Osteoblast (primary cell): ENCODE data around the gene CHPF. TPM values are rescaled to one million over a fixed set of nuclear protein-coding genes. Genes with fewer than 3 reads are reported as not detected.

Source experiments
- DNase-seq: peaks from one replicate; pipeline ENCODE4 v3.0.0; 2011; ENCODE audit warnings: low spot score, mixed read lengths; ENCODE audit not compliant: insufficient read length; ENCODE audit errors: missing footprints
- H2AFZ ChIP-seq: 2 replicates; pipeline ENCODE4 v1.6.0; 2011; ENCODE audit warnings: mild to moderate bottlenecking, low read length
- H3K27ac ChIP-seq: 2 replicates; pipeline ENCODE4 v1.5.1; 2011; ENCODE audit warnings: mild to moderate bottlenecking, low read depth, low read length, moderate library complexity
- H3K27me3 ChIP-seq: 2 replicates; pipeline ENCODE4 v1.6.0; 2012; ENCODE audit warnings: mild to moderate bottlenecking, control low read depth, inconsistent platforms, low read length, moderate library complexity; ENCODE audit not compliant: insufficient read depth
- H3K36me3 ChIP-seq: 2 replicates; pipeline ENCODE4 v1.5.1; 2011; ENCODE audit warnings: mild to moderate bottlenecking, low read length, control low read depth, moderate library complexity; ENCODE audit not compliant: insufficient read depth
- H3K4me1 ChIP-seq: 2 replicates; pipeline ENCODE4 v1.5.1; 2011; ENCODE audit warnings: mild to moderate bottlenecking, low read length, control low read depth, moderate library complexity; ENCODE audit not compliant: insufficient read depth
- H3K4me2 ChIP-seq: 2 replicates; pipeline ENCODE4 v1.6.0; 2011; ENCODE audit warnings: mild to moderate bottlenecking, low read length; ENCODE audit not compliant: insufficient read depth
- H3K4me3 ChIP-seq: fragments of 200-600 bp; sonication (generic); 3 replicates; pipeline ENCODE4 v1.5.1; 2012; ENCODE audit warnings: mild to moderate bottlenecking, low read length, inconsistent platforms; ENCODE audit not compliant: insufficient read depth
- H3K79me2 ChIP-seq: 2 replicates; pipeline ENCODE4 v1.6.0; 2012; ENCODE audit warnings: mild to moderate bottlenecking, low read length, control low read depth, inconsistent platforms; ENCODE audit not compliant: insufficient read depth
- H3K9me3 ChIP-seq: 2 replicates; pipeline ENCODE4 v1.5.1; 2011; ENCODE audit warnings: low read depth, low read length, control low read depth
- H4K20me1 ChIP-seq: 2 replicates; pipeline ENCODE4 v1.6.0; 2012; ENCODE audit warnings: mild to moderate bottlenecking, low read length, control low read depth; ENCODE audit not compliant: insufficient read depth
- total RNA-seq: library from RNA; depleted of rRNA; stranded (reverse); fragments of >200 nt; gene quantifications from 2 replicates; pipeline ENCODE4 v1.2.3, GENCODE V29; 2012
- TF ChIP-seq, protein P1 (sequence below): IDR thresholded peaks from 2 replicates; pipeline ENCODE4 v1.5.1; 2011; ENCODE audit warnings: mild to moderate bottlenecking, low read depth, low read length, moderate library complexity; ENCODE audit errors: extremely low read depth

The CHPF gene
- total RNA-seq, 1 donor: 192 TPM

- no peak overlapping the region for H3K4me2 ChIP-seq
- no peak for DNase-seq
- TF ChIP-seq, protein P1, sequence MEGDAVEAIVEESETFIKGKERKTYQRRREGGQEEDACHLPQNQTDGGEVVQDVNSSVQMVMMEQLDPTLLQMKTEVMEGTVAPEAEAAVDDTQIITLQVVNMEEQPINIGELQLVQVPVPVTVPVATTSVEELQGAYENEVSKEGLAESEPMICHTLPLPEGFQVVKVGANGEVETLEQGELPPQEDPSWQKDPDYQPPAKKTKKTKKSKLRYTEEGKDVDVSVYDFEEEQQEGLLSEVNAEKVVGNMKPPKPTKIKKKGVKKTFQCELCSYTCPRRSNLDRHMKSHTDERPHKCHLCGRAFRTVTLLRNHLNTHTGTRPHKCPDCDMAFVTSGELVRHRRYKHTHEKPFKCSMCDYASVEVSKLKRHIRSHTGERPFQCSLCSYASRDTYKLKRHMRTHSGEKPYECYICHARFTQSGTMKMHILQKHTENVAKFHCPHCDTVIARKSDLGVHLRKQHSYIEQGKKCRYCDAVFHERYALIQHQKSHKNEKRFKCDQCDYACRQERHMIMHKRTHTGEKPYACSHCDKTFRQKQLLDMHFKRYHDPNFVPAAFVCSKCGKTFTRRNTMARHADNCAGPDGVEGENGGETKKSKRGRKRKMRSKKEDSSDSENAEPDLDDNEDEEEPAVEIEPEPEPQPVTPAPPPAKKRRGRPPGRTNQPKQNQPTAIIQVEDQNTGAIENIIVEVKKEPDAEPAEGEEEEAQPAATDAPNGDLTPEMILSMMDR: no peak
Observed at GRCh38 chr2:219538504-219538951, 5.1 kb downstream of the CHPF start.

GRCh38 chr2:219537657-219538488, 5.7 kb downstream of the CHPF start:
- H3K27ac ChIP-seq: no peak overlapping the region
- H3K4me3 ChIP-seq: no peak overlapping the region
- peaks cover 25% of the 10 kb centered on the region for H3K36me3 ChIP-seq
- H3K4me2 ChIP-seq: no peak overlapping the region
- H3K9me3 ChIP-seq: no peaks in the 10 kb centered on the region
- H3K4me1 ChIP-seq: peaks cover 11% of the 10 kb centered on the region
- DNase-seq: no peak
- peaks cover 34% of the 10 kb centered on the region for H4K20me1 ChIP-seq
- H3K79me2 ChIP-seq: peaks cover 23% of the 10 kb centered on the region
- TF ChIP-seq, protein P1: no peak
- no peak overlapping the region for H2AFZ ChIP-seq
- H3K27me3 ChIP-seq: peaks cover 4% of the 10 kb centered on the region

More at GRCh38 chr2:219538504-219538951, 5.1 kb downstream of the CHPF start:
- Histone ChIP-seq H3K79me2 (peaks cover 23% of the 10 kb centered on the region), H3K27ac (no peak overlapping the region), H3K4me1 (peaks cover 11% of the 10 kb centered on the region), H3K36me3 (peaks cover 25% of the 10 kb centered on the region), H3K9me3 (no peaks in the 10 kb centered on the region), H2AFZ (no peak overlapping the region), H3K27me3 (no peaks in the 10 kb centered on the region), H3K4me3 (no peak overlapping the region), H4K20me1 (peaks cover 34% of the 10 kb centered on the region)

DNA sequence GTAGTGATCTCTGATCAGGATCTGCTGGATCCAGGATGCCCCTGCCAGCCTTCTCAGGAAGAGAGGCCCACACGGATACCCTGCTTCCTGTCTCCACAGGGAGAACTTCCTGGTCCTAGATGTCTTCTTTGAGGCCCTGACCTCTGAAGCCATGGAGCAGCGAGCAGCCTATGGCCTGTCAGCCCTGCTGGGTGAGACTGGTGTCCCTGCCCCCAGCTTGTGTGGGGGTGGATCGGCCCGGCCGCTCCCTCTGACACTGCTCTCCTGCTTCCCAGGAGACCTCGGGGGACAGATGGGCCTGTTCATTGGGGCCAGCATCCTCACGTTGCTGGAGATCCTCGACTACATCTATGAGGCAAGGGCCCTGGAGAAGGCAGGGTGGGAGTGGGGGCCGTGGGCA, 6.6 kb downstream of the CHPF start:
- Histone ChIP-seq H3K36me3 (peaks cover 25% of the 10 kb centered on the region), H3K4me3 (no peak overlapping the region), H3K27me3 (peaks cover 4% of the 10 kb centered on the region), H2AFZ (no peak overlapping the region), H3K4me1 (peaks cover 3% of the 10 kb centered on the region), H3K9me3 (no peaks in the 10 kb centered on the region), H4K20me1 (peaks cover 25% of the 10 kb centered on the region), H3K27ac (no peak overlapping the region), H3K4me2 (no peak overlapping the region), H3K79me2 (peaks cover 15% of the 10 kb centered on the region)
- DNase-seq: no peak
- TF ChIP-seq, protein P1: no peak

DNA sequence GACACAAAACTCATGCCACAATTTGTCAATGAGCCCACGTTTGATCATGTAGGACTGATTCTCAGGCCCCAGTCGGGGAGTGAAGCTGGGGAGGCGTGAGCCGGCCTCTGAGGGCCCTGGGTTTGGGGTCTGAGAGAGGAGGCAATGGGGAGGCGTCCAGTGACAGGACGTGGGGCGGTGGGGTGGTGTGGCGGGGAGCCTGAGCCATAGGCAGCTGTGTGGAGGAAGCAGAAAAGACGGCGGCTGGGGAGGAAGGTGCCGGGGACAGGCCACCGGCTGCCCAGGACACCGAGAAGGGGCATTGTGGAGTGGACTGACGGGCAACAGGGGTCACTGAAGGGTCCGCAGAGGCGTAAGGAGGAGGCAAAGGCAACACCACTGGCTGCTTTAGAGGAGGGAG, 7.2 kb downstream of the CHPF start:
- no peak overlapping the region for H3K4me2 ChIP-seq
- H3K27ac ChIP-seq: no peak overlapping the region

More for the DNA sequence above, 7.2 kb downstream of the CHPF start:
- Histone ChIP-seq H2AFZ (no peak overlapping the region), H3K79me2 (peaks cover 10% of the 10 kb centered on the region), H3K27me3 (peaks cover 4% of the 10 kb centered on the region), H3K36me3 (peaks cover 24% of the 10 kb centered on the region), H3K9me3 (no peaks in the 10 kb centered on the region), H3K4me3 (no peak overlapping the region), H4K20me1 (peaks cover 22% of the 10 kb centered on the region), H3K4me1 (no peaks in the 10 kb centered on the region)
- TF ChIP-seq, protein P1: no peak
- no peak for DNase-seq
